CD14-positive monocyte (primary cell): ENCODE measurements around the gene WWC2. TPM values are rescaled to one million over a fixed set of nuclear protein-coding genes. Genes with fewer than 3 reads are reported as not detected.

Source experiments
- DNase-seq, 3 donors: peaks; one replicate each; pipeline ENCODE4 v3.0.0-alpha.2; 2011 to 2022
- H2AFZ ChIP-seq: 2 replicates; pipeline ENCODE4 v1.6.0; 2012; ENCODE audit warnings: mild to moderate bottlenecking, low read depth, low read length, inconsistent platforms; ENCODE audit not compliant: insufficient read depth, poor library complexity, severe bottlenecking
- H3K27ac ChIP-seq, 2 donors: 1 replicate in 1 of 2; 2 replicates in 1 of 2; pipeline ENCODE4 v1.5.1; 2012 to 2013; ENCODE audit warnings: low read length in 2 of 2, control low read depth in 1 of 2, inconsistent platforms in 1 of 2, low read depth in 1 of 2, mild to moderate bottlenecking in 1 of 2
- H3K27me3 ChIP-seq, 2 donors: one replicate each; pipeline versions ENCODE4 v1.6.0 to v1.6.1; 2011 to 2013; ENCODE audit warnings: low read length in 2 of 2; ENCODE audit not compliant: control insufficient read depth in 2 of 2, insufficient read depth in 2 of 2
- H3K36me3 ChIP-seq, 2 donors: replicated peaks in 1 of 2; 1 replicate in 1 of 2; 2 replicates in 1 of 2; pipeline versions ENCODE4 v1.5.1 to v1.6.1; 2012 to 2013; ENCODE audit warnings: low read length in 2 of 2, control low read depth in 1 of 2, inconsistent platforms in 1 of 2, mild to moderate bottlenecking in 1 of 2; ENCODE audit not compliant: insufficient read depth in 2 of 2, control insufficient read depth in 1 of 2
- H3K4me1 ChIP-seq, 2 donors: 1 replicate in 1 of 2; 2 replicates in 1 of 2; pipeline versions ENCODE4 v1.5.1 to v1.6.1; 2012 to 2013; ENCODE audit warnings: low read length in 2 of 2, control low read depth in 1 of 2, inconsistent platforms in 1 of 2, mild to moderate bottlenecking in 1 of 2, moderate library complexity in 1 of 2; ENCODE audit not compliant: insufficient read depth in 2 of 2, control insufficient read depth in 1 of 2
- H3K4me2 ChIP-seq: replicated peaks from 2 replicates; pipeline ENCODE3; 2012; ENCODE audit warnings: low read length, moderate library complexity, mild to moderate bottlenecking; ENCODE audit not compliant: poor library complexity, severe bottlenecking; ENCODE audit errors: extremely low read depth
- H3K4me3 ChIP-seq, 3 experiments: fragments of 200-600 bp in 1 of 3; sonication (generic) in 1 of 3; replicated peaks in 1 of 3; 1 replicate in 2 of 3; 2 replicates in 1 of 3; pipeline ENCODE4 v1.5.1; 2011 to 2013; ENCODE audit warnings: low read length in 3 of 3, mild to moderate bottlenecking in 3 of 3, control low read depth in 2 of 3, low read depth in 2 of 3, inconsistent platforms in 1 of 3, moderate library complexity in 1 of 3
- H3K79me2 ChIP-seq: 2 replicates; pipeline ENCODE4 v1.6.0; 2012; ENCODE audit warnings: mild to moderate bottlenecking, control low read depth, inconsistent platforms, low read length, moderate library complexity; ENCODE audit not compliant: insufficient read depth
- H3K9ac ChIP-seq: 2 replicates; pipeline ENCODE4 v1.6.0; 2017; ENCODE audit warnings: low read length, mild to moderate bottlenecking; ENCODE audit not compliant: insufficient read depth, poor library complexity, severe bottlenecking
- H3K9me3 ChIP-seq, 2 donors: replicated peaks in 1 of 2; 1 replicate in 1 of 2; 2 replicates in 1 of 2; pipeline versions ENCODE4 v1.5.1 to v1.6.1; 2012 to 2013; ENCODE audit warnings: low read length in 2 of 2, control low read depth in 1 of 2; ENCODE audit not compliant: control insufficient read depth in 1 of 2, insufficient read depth in 1 of 2
- H4K20me1 ChIP-seq: 2 replicates; pipeline ENCODE4 v1.6.0; 2012; ENCODE audit warnings: mild to moderate bottlenecking, low read length, control low read depth, moderate library complexity; ENCODE audit not compliant: insufficient read depth
- H3K27ac Mint-ChIP-seq, 7 donors: one replicate each; pipeline ENCODE4 v1.8.0; 2020; ENCODE audit warnings: mild to moderate bottlenecking in 7 of 7, mixed read lengths in 7 of 7, moderate library complexity in 6 of 7, inconsistent platforms in 2 of 7
- H3K27me3 Mint-ChIP-seq, 3 donors: one replicate each; pipeline ENCODE4 v1.8.0; 2021 to 2022; ENCODE audit warnings: low read depth in 3 of 3, mild to moderate bottlenecking in 3 of 3, mixed read lengths in 3 of 3, moderate library complexity in 3 of 3, inconsistent platforms in 1 of 3
- H3K36me3 Mint-ChIP-seq, 2 donors: one replicate each; pipeline ENCODE4 v1.8.0; 2020; ENCODE audit warnings: mixed read lengths in 2 of 2, inconsistent platforms in 1 of 2, mild to moderate bottlenecking in 1 of 2
- H3K4me1 Mint-ChIP-seq: one replicate; pipeline ENCODE4 v1.8.0; 2020; ENCODE audit warnings: mild to moderate bottlenecking, mixed read lengths
- H3K4me3 Mint-ChIP-seq, 2 donors: one replicate each; pipeline ENCODE4 v1.8.0; 2020; ENCODE audit warnings: mild to moderate bottlenecking in 2 of 2, mixed read lengths in 2 of 2, moderate library complexity in 1 of 2
- H3K9me3 Mint-ChIP-seq, 7 donors: one replicate each; pipeline ENCODE4 v1.8.0; 2020 to 2022; ENCODE audit warnings: mixed read lengths in 7 of 7, mild to moderate bottlenecking in 6 of 7, moderate library complexity in 6 of 7, inconsistent platforms in 2 of 7
- CTCF ChIP-seq: fragments of 200-600 bp; IDR thresholded peaks from one replicate; pipeline ENCODE4 v1.8.0; 2022; ENCODE audit warnings: antibody characterized with exemption, mild to moderate bottlenecking
- WGBS: methylation state at CpG from one replicate; pipeline ENCODE4 v1.1.5; 2013; ENCODE audit warnings: missing lambda C conversion rate; ENCODE audit not compliant: insufficient coverage; 5-methylcytosine and 5-hydroxymethylcytosine counted together
- intact Hi-C, 2 donors: fragments of 100-400 bp; cut with micrococcal nuclease; formaldehyde crosslinking; loops; one replicate each; pipeline versions ENCODE4 v1.15.0 to v1.15.1; 2023
- polyA plus RNA-seq, 3 donors: library from polyadenylated mRNA; depleted of rRNA in 1 of 3; unstranded in 2 of 3; stranded (reverse) in 1 of 3; fragments of 300-500 nt in 2 of 3; fragments of >200 nt in 1 of 3; fragmentation: Illumina TruSeq in 2 of 3; gene quantifications; 1 replicate in 2 of 3; 2 replicates in 1 of 3; pipeline ENCODE4 v1.2.3, GENCODE V29; 2012 to 2021

The WWC2 gene
- polyA plus RNA-seq, 3 donors, result 1.9 to 3.8 (median 2.9) TPM

DNA sequence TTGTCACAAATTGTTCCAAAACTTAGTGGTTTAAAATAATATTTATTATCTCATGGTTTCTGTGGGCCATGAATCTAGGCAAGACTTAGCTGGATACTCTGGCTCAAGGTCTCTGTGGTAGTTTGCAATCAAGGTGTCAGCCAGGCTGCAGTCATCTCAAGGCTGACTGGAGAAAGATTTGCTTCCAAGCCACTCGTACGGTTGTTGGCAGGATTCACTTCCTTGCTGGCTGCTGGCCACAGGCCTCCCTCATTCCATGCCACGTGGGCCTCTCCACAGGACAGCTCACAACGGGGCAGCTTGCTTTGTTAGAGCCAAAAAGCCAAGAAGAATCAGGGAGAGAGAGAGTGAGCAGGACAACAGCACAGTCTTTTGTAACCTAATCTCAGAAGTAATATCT lies 101.4 kb downstream of the WWC2 start:
- Histone ChIP-seq H3K27me3 (no peaks in the 10 kb centered on the region), H3K79me2 (no peaks in the 10 kb centered on the region), H3K36me3 (no peaks in the 10 kb centered on the region), H3K4me2 (no peak overlapping the region), H3K9ac (no peak overlapping the region), H2AFZ (no peak overlapping the region), H3K9me3 (no peaks in the 10 kb centered on the region), H3K27ac (no peak overlapping the region), H3K4me3 (no peak overlapping the region), H3K4me1 (no peaks in the 10 kb centered on the region), H4K20me1 (no peaks in the 10 kb centered on the region)
- H3K9me3 Mint-ChIP-seq, result peaks cover 0 to 5% (median 0%) of the 10 kb centered on the region in 7 donors
- no peak for TF ChIP-seq CTCF
- 78% methylated on average over 4 of the region's 4 CpGs for WGBS
- H3K36me3 Mint-ChIP-seq, result peaks cover 0 to 4% of the 10 kb centered on the region in 2 donors
- H3K27me3 Mint-ChIP-seq, result peaks cover 0 to 2% (median 0%) of the 10 kb centered on the region in 3 donors
- intact Hi-C loops, result no loop called here
- peaks cover 6% of the 10 kb centered on the region for H3K4me1 Mint-ChIP-seq
- no peak overlapping the region for H3K27ac Mint-ChIP-seq
- H3K4me3 Mint-ChIP-seq, result no peak overlapping the region
- no peak for DNase-seq

GRCh38 chr4:183201331-183201730 lies 102.3 kb downstream of the WWC2 start:
- TF ChIP-seq CTCF, result no peak
- H3K27me3 ChIP-seq, result no peaks in the 10 kb centered on the region
- H3K9me3 ChIP-seq, result no peaks in the 10 kb centered on the region
- WGBS, result 100% methylated on average over 2 of the region's 4 CpGs
- Mint-ChIP-seq H3K4me3 (no peak overlapping the region), H3K9me3 (peaks cover 0 to 5% (median 0%) of the 10 kb centered on the region in 7 donors), H3K27me3 (peaks cover 0 to 2% (median 2%) of the 10 kb centered on the region in 3 donors), H3K36me3 (no peaks in the 10 kb centered on the region), H3K27ac (no peak overlapping the region), H3K4me1 (peaks cover 4% of the 10 kb centered on the region)
- no peak overlapping the region for H3K4me2 ChIP-seq
- no peaks in the 10 kb centered on the region for H3K79me2 ChIP-seq
- H2AFZ ChIP-seq, result no peak overlapping the region
- DNase-seq, result no peak
- H3K4me1 ChIP-seq, result no peaks in the 10 kb centered on the region
- no peaks in the 10 kb centered on the region for H3K36me3 ChIP-seq
- no peak overlapping the region for H3K4me3 ChIP-seq
- H4K20me1 ChIP-seq, result no peaks in the 10 kb centered on the region
- no peak overlapping the region for H3K27ac ChIP-seq
- H3K9ac ChIP-seq, result no peak overlapping the region
- intact Hi-C loops, result no loop called here
